GM21367 (cell line): Measurements from ENCODE around the gene PDS5B.

Source experiments
- ATAC-seq: cut with Tn5 transposase; IDR thresholded peaks from one replicate; pipeline ENCODE4 v1.9.1; 2021; ENCODE audit not compliant: unreplicated experiment

Gene PDS5B

GRCh38 chr13:32587811-32588170 lies 1.5 kb downstream of the PDS5B start:
- no peak for ATAC-seq

GRCh38 chr13:32588736-32589135 lies 2.5 kb downstream of the PDS5B start:
- ATAC-seq = no peak

- ATAC-seq = no peak
Observed at GRCh38 chr13:32589471-32589870, 3.2 kb downstream of the PDS5B start.

GRCh38 chr13:32590266-32590665 lies 4.0 kb downstream of the PDS5B start:
- ATAC-seq = no peak

- ATAC-seq = no peak
Observed at GRCh38 chr13:32592082-32592481, 5.8 kb downstream of the PDS5B start.

GRCh38 chr13:32594157-32594738 lies 8.0 kb downstream of the PDS5B start:
- no peak for ATAC-seq

- no peak for ATAC-seq
Observed at GRCh38 chr13:32595306-32595705, 9.1 kb downstream of the PDS5B start.

GRCh38 chr13:32600890-32601289 lies 14.6 kb downstream of the PDS5B start:
- no peak for ATAC-seq

GRCh38 chr13:32609428-32609827 lies 23.2 kb downstream of the PDS5B start:
- no peak for ATAC-seq

GRCh38 chr13:32610538-32610937 lies 24.3 kb downstream of the PDS5B start:
- no peak for ATAC-seq

GRCh38 chr13:32610977-32611376 lies 24.7 kb downstream of the PDS5B start:
- no peak for ATAC-seq

- no peak for ATAC-seq
Observed at GRCh38 chr13:32616883-32617511, 30.7 kb downstream of the PDS5B start.

GRCh38 chr13:32622827-32623226 lies 36.6 kb downstream of the PDS5B start:
- no peak for ATAC-seq

GRCh38 chr13:32624441-32624840 lies 38.2 kb downstream of the PDS5B start:
- no peak for ATAC-seq

- ATAC-seq = no peak
Observed at GRCh38 chr13:32627793-32628192, 41.5 kb downstream of the PDS5B start.

GRCh38 chr13:32629313-32629712 lies 43.1 kb downstream of the PDS5B start:
- no peak for ATAC-seq

GRCh38 chr13:32629866-32630265 lies 43.6 kb downstream of the PDS5B start:
- ATAC-seq = no peak

GRCh38 chr13:32632343-32632909 lies 46.2 kb downstream of the PDS5B start:
- ATAC-seq = no peak

- no peak for ATAC-seq
Observed at GRCh38 chr13:32636711-32637110, 50.5 kb downstream of the PDS5B start.

GRCh38 chr13:32638739-32639138 lies 52.5 kb downstream of the PDS5B start:
- no peak for ATAC-seq

- peak; percentile 57 for ATAC-seq
Observed at GRCh38 chr13:32639502-32640105, 53.4 kb downstream of the PDS5B start.

- no peak for ATAC-seq
Observed at GRCh38 chr13:32642316-32642715, 56.1 kb downstream of the PDS5B start.
